HG02678 (cell line): Measurements from ENCODE around the gene HDAC4.

ENCODE experiments used
- ATAC-seq: cut with Tn5 transposase; IDR thresholded peaks from one replicate; pipeline ENCODE4 v1.9.1; 2021; ENCODE audit warnings: mild to moderate bottlenecking, moderate library complexity; ENCODE audit not compliant: unreplicated experiment

HDAC4 gene

DNA sequence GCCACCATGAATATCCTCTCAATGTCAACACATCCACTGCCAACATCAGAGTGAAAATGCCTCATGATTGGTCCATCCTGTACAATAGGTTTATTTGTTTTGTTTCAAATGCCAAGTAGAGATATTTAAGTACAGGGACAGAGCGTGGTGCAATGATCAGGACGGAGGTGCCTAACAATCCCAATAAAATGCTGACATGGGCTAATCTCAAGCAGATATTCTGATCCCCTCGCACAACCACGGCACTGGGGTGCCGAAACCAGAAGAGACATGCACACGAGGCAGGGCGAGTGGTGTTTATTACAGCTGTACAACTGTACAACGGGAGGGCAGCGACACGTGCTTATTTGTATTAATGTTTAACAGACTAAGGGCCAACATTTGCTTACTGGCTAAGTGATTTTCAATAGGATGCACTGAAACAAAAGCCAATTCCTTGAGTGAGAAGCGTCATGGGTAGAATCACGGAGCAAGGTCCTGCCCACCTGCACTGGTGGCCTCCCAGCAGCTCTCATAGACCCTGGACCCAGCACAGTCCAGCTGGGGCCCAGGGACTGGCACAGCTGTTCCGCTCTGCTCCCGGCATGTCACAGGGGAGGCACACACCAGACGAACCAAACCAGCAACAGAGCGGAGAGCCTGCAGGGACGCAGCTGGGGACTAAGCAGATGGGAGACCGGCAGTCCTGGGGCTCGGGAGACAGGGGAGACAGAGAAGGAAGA is 101.4 kb downstream of the HDAC4 start:
- ATAC-seq: no peak

DNA sequence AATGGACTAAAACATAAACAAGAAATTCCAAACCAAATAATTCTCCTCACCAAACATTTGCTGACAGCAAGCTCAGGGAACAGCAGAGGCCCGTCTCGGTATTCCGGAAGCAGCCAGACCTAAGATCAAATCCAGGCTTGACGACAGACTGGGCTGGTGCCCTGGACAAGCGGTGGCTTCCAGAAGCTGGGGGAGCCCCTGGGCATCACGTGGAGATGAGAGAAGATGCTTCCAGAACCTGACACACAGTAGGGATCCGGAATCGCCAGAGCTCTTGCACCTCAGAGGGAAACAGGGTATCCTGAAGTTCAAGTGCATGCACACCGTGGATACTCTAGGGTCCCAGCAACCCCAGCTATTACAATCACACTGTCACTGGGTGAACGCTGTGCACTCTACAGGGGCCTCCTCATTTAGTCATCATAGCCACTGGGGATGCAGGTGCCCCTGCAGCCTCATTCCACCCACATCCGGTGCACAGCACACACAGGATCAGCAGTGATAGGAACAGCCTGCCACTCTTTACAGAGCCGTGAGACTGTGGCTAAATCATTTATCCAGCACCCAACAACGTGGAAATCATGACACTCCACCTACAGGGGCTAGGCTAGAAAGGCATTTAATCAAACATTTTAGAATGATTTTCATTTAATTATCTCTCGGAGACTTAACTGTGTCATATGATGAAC is 102.6 kb downstream of the HDAC4 start:
- ATAC-seq: no peak

DNA sequence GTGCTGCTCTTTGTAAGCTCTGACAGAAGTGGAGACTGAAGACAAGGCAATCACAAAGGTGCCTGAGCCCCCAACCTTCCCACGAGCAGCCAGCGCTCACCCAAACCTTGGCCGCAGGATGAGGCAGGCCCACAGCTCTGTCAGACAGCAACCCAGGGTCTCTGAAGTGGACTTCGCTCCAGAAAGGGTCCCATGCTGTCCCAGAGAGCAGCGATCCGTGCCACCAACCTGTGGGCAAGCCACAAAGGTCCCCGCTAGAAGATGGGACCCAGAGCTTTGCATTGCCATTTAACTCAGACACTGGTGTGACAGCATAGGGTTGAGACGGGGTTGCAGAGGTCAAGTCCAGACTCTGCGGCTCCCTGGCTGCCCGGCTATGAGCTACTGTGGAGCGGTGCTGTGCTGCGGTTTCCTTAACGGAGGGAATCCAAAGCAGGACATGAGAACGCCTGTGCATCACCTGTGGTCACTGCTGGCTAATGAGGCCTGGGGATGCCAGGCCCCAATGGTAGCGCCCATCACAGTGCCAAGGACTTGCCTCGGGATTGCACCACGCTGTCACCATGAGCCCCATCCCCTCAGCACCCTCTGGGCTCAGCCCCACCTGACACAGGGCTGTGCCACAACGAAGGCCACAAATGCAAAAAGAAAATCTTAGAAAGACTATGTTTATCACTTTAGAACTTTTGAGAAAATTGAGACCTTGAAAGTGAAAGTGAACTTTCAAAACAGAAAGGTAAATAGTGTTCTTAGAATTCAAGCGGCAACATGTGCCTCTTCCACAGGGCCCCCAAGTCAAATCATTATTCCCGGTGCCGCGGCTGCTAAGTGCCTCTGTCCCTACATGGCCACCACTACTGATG is 103.4 kb downstream of the HDAC4 start:
- ATAC-seq: no peak

DNA sequence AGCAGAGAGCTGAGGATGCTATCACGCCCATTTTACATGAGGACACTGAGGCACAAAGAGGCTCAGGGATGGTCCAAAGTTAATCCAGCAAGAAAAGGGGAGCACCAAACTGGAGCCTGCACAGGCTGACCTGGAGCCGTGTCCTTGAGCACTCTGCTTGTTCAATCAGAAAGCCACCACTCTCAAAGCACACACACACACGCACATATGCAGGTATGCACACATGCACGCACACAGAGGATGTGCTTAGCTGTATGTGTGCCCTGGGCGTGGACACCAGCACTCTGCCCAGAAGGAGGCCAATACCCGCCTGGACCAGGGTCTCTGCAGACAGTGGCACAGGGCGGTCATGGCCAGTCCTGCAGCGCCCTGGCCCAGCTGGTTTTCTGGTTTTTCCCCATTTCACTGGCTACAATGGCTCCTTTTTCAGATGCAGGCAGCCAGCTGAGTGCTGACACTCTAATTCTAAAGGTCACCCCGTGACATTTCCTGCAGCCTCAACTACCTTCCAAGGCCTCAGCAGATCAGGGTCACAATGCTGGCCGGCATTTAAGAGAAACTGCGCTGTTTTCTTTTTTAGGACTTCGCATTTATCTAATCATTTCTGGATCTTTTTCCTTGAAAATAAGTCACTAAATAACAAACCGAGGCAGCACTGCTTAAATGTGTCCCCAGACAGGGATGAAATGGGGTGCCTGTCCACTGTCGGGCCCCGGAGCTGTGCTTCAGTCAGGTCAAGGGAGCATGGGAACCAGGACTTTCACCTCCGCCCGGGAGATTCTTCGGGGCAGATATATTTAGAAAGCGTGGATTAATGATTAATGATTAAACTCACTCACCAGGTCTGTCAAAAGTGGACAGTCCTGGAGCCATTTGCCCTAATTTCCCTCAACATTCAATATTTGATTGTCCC is 104.5 kb downstream of the HDAC4 start:
- no peak for ATAC-seq

DNA sequence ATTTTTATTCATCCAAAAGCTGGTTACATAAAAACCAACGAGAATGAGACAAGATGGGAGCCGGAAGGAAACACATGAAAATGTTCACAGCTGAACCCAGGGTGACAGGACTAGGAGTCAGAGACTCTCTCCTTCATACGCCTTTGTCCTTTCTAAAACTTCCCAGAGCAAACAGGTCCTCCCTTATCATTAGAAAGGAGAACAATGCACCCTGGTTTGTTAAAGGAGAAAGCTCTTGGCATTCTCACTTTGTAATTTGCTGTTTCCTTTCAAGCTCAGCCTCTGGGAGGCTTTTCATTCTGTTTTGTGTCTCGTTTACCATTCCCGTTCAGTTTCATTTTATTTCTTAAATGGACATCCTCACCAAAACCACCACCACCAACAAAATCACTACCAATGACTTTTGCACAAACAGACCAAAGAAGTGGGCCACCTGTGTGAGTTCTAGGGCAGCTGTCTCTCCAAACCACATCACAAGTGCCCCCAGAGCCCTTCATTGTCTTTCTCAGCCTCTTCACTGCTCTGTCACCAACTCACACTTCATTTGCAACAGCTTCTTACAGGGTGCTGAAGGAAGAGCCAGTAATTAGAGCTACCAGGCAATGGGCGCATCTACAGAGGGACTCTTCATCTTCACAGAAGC is 105.3 kb downstream of the HDAC4 start:
- ATAC-seq: no peak

DNA sequence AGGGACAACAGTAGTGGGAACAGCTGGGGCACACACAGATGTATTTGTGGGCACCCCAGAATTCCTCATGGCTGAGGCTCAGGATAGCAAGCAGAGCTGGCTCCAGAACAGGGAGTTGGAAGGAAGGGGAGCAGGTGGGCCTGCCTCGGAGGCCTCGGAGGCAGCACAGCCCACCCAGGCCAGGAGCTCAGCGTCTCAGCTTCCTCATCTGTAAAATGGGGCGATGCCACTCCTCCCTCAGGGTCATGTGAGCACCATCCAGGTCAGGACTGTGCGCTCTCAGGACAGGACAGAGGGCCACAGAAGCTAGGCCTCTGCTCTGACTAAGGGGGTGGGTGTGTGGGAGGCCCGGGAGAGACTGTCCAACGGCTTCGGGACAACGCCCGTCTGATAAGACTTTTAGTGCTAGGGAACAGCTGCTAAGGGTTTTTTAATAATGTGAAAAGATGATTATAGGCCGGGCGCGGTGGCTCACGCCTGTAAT is 106.2 kb downstream of the HDAC4 start:
- ATAC-seq: no peak

DNA sequence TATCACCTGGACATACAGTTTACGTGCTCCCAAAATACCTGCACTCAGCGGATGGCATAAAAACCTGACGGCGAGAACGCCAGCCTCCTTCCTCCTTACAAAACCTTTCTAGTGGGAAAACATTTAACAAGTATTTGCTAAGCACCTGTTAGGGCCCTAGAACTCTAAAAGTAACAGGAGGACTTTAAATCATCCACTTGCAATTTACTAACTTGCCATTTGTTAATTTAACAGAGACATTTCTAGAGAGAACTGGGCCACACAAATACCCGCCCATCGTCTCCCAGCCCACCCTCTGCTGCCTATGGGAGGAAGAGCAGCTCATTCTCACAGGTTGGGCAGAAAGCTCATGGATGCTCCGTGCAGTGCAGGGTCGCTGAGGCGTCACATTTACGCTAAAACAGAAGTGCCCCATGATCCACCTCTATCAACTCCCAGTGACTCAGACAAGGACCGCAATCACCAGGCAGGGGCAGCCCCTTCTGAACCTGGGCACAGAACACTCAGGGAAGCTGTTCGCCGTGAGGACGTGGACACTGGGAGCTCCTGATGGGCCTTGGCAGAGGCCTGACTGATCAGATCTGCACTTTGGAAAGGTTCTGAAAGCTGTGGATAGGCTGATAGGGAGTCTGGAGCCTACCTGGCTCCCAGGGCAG is 106.9 kb downstream of the HDAC4 start:
- no peak for ATAC-seq

DNA sequence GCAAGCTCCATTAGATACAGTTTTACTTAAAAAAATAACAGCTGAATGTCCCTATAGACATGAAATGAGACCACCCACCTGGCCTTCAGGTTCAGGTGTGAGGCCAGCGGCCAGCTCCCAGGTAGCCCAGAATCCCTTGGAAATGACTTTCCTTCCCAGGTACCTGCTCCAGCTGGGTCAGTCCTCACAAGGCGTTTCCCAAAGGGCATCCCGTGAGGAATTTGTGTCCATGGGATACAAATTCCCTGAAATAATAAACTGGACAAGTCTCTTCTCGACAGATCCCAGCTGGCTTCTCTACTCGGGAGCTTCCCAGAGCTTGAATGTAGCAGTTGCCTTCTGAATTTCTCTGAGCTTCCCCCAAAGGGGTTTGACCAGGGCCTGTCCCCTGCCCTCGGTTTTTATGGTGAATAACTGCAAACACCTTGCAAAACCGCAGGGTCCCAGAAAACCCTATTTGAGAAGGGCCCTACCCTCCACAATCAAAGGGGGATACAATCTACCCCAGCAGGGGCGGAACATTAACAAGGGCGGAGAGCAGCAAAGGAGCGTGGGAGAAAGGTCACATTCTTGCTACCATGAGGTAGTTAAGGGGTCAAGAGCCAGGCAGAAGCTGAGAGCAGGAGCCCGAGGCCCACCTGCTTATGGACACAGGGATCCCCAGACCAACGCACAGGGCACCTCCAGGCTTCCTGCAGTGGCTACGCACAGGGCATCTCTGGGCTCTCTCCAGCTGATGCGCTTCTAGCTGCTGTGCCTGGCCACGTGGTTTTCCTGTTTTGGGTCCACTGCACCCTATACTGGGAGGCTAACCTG is 107.7 kb downstream of the HDAC4 start:
- no peak for ATAC-seq

DNA sequence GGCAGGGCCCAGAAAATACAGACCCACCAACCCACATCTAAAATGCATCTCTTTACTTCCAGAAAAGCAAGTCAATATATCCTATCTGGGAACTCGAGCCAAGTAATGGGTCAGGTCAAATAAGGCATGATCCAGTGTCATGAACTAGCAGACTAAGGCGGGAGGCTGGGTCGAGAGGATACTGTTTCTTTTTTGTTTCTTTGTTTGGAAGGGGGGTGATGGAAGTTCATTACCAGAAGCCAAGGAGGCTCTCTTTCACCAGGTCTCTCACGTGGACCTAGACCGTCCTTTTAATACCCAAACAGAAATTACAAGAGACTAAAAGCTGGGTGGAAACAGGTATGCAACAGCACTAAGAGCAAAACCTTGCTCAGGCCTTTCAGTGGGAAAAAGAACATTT is 108.3 kb downstream of the HDAC4 start:
- no peak for ATAC-seq

DNA sequence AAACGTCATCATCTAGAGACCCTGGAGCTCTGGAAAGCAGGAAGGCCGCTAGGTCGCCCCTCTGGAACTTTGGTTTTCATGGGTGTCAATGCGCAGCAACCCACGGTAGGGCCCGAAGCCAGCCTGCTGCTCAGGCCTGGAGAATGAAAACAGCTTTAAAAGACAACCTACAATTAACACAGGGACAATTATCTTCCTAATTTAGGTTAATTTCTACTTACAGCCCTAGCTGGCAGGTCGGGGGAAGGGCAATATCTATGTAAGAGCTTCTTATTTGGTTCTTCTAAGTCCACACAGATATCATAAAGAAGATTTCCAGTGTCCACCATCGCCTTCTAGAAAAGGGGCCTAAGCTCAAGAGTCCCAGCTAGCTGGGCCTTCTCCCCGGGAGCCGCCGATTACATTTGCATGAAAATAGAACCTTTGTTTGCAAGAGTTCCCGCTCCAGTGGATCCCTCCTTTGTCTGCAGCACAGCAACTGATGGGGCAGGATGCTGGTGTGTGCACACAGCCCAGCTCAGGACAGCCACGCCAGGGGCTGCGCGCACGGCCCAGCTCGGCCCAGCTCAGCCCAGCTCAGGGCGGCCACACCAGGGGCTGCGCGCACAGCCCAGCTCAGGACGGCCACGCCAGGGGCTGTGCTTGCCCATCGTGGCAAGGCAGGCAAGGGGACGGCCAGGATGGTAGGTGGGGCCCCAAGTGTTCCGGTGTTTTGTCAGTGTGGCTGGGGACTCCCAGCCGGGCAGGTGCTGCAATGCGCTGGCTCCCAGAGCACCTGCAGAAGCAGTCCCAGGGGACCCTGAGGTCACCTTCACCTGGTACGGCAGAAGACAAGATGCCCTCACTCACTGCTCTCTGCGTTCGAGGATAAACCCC is 109.1 kb downstream of the HDAC4 start:
- no peak for ATAC-seq

DNA sequence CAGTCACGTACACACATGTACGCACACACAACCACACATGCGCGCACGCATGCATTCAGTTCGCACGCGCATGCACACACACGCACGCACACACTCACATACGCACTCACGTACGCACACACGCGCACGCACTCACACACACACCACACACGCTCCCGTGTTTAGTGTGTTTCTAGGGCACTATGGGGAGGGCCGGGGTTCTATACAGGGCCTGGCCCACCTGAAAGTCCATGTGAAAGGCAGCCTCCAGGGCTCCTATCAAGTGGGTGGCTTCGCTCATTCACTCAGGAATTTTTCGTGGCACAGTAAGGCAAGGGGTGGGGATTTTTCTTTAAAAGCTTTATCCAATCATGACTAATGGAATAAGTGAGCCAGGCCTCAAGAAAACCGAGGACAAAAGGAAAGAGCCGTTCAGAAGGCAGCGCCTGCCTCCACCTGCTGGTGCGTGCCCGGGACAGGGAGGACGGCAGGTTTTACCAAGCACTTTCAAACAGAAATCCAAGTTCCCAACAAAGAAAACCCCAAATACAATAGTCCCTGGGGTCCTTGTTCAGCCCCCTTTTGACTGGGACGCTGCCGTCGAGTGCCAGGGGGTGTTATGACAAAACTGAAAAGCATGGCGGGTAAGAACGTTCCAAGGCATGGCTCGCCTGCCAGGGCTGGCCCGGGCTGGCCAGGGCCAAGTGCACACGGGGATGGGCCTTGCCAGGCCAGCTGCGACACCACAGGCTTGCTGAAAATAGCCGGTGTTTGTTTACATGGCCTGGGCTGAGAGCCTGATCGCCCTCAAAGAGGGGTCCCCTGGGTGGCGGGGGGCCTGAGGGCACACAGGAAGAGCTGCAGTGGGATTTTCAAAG is 110.0 kb downstream of the HDAC4 start:
- ATAC-seq: no peak

DNA sequence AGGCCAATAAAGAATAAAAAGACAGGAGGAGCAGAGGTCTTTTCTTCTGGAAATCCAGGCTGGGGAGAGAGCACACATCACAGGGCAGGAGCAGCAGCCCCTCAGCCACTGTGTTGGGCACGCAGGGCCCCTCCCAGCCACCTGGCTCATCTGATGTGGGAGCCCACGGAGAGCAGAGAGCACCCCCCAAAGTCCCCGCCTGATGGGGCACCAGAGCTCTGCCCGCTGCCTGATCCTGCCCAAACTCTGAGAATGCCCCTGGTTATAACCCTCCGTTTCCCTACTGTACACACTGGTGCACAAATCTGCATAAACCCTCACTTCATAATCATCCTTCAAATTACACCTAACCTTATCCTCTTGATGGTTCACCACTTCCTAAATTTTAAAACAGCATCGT is 111.3 kb downstream of the HDAC4 start:
- ATAC-seq: no peak

DNA sequence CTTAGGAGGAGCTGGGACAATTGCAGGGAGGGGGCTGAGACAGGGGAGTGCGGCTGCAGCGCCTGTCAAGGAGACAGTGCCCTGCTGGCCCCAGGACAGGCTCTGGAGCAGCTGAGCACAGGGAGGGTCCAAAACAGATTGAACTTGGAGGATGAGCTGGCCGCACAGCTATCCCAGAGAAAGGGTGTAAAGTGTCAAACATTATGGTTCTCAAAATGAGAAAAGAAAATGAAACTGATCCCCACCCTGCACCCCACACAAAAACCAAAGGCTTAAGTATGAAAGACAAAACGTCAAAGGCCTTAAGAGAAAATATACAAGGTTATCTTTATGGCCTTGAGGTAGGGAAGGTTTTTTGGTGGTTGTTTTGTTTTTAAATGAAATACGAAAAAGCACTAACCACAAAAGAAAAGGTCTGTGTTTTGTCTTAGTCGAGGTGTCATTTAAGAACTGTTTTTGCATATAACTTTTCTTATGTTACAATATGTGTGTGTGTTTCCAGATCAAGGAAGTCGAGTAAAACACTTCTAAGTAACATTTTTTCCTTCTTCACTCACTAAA is 111.8 kb downstream of the HDAC4 start:
- ATAC-seq: peak; percentile 68

DNA sequence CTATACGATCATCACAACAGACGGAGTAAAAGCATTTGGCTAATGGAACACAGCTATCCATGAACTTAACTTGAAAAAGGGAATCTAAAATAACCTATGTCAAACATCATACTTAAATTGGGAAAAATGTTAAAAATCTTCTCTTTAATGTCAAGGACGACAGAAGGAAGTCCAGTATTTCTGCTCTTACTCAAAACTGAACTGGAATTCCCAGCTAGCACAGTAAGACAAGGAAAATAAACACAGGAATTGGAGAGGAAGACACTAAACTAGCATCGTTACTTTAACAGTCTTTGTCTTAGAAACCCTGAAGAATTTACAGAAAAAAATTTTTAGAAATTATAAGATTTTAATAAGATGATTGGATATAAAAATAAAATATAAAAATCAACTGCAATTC is 112.6 kb downstream of the HDAC4 start:
- ATAC-seq: no peak

DNA sequence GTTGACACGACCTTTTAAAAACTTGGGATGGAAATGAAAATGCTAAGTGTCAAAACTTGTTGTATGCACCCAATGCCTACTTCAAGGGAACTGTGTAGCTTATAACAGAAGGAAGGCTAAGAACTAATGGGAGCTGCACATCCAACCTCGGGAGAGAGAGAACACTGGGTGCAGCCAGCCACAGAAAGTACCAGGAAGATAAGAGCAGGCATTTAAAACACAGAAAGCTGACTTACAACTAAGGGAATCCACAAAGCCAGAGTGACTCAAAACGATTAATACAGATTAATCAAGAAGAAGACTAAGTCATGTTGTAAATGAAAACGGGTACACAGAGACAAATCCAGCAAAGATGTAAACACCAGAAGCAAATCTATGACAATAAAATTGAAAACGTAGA is 113.4 kb downstream of the HDAC4 start:
- ATAC-seq: no peak

DNA sequence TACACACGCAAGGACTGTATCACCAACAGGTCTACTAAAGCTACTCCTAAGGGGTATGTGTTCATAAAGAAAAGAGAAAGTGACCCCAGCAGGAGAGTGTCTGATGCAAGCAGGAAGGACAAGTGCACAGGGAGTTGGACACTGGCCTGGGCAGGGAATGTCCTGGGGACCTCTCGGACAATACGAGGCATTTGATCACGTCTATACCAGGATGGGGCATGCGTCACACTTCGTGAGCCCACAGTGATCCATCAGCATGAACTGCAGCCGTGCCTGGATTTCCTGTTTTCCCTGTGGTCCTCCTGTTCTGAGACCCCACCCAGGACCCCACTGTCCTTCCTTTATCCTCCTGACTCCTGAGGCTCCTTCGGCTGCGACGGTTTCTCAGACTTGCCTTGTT is 113.9 kb downstream of the HDAC4 start:
- no peak for ATAC-seq

DNA sequence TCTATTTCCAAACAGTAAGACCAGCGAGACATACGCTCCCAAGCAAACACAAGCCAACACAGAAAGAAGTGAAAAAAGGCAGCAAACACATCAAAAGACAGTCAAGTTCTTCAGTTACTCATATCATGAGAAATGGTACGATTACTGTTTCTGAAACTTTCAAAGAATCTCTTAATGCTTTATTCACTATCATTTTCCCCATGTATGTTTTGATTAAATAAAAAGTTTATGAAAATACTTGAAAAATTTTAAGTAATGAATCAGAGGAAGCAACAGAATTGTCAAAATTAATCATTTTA is 114.9 kb downstream of the HDAC4 start:
- no peak for ATAC-seq
